GM23338 (cell line): ENCODE data around the gene TMEM212. TPM values are rescaled to one million over a fixed set of nuclear protein-coding genes. Genes with fewer than 3 reads are reported as not detected.

Experiments
- ATAC-seq: fragments of 200-7000 bp; cut with Tn5 transposase; 3 replicates; pipeline ENCODE4 v1.9.1; 2020
- DNase-seq: peaks from one replicate; pipeline ENCODE4 v3.0.0-alpha.2; 2015; ENCODE audit warnings: low spot score
- H2AFZ ChIP-seq: fragments of 200-600 bp; sonication (generic); 2 replicates; pipeline ENCODE4 v1.8.0; 2016; ENCODE audit warnings: antibody characterized with exemption, mild to moderate bottlenecking, moderate library complexity
- H3F3A ChIP-seq: fragments of 200-600 bp; sonication (generic); replicated peaks from 2 replicates; pipeline ENCODE4 v1.8.0; 2017; ENCODE audit warnings: antibody characterized with exemption, mixed run types, low read depth
- H3K27ac ChIP-seq: fragments of 200-600 bp; sonication (generic); 2 replicates; pipeline ENCODE4 v1.6.1; 2016; ENCODE audit warnings: low read depth
- H3K27me3 ChIP-seq: fragments of 200-600 bp; sonication (generic); 2 replicates; pipeline ENCODE4 v1.8.0; 2016; ENCODE audit warnings: mild to moderate bottlenecking, mixed run types, moderate library complexity; ENCODE audit not compliant: insufficient read depth
- H3K36me3 ChIP-seq: fragments of 200-600 bp; sonication (generic); 2 replicates; pipeline ENCODE4 v1.8.0; 2016; ENCODE audit warnings: mild to moderate bottlenecking; ENCODE audit not compliant: insufficient read depth
- H3K4me1 ChIP-seq: fragments of 200-600 bp; sonication (generic); 2 replicates; pipeline ENCODE4 v1.8.0; 2016; ENCODE audit warnings: mild to moderate bottlenecking, moderate library complexity; ENCODE audit not compliant: insufficient read depth
- H3K4me2 ChIP-seq: fragments of 200-600 bp; sonication (generic); 2 replicates; pipeline ENCODE4 v1.7.1; 2017; ENCODE audit warnings: mixed run types
- H3K4me3 ChIP-seq: fragments of 200-600 bp; sonication (generic); 2 replicates; pipeline ENCODE4 v1.6.1; 2016; ENCODE audit warnings: mixed run types
- H3K79me2 ChIP-seq: fragments of 200-600 bp; sonication (generic); replicated peaks from 2 replicates; pipeline ENCODE4 v1.8.0; 2017; ENCODE audit warnings: mild to moderate bottlenecking; ENCODE audit not compliant: insufficient read depth
- H3K9me2 ChIP-seq: fragments of 200-600 bp; sonication (generic); 2 replicates; pipeline ENCODE4 v1.8.0; 2017; ENCODE audit not compliant: insufficient read depth
- H4K20me1 ChIP-seq: fragments of 200-600 bp; sonication (generic); replicated peaks from 2 replicates; pipeline ENCODE4 v1.8.0; 2017; ENCODE audit warnings: mild to moderate bottlenecking; ENCODE audit not compliant: insufficient read depth
- H3K27ac Mint-ChIP-seq: 2 replicates; pipeline ENCODE4 v1.8.0; 2020; ENCODE audit warnings: inconsistent platforms, mild to moderate bottlenecking, moderate library complexity, mixed read lengths
- H3K27me3 Mint-ChIP-seq: 3 replicates; pipeline ENCODE4 v1.8.0; 2022; ENCODE audit warnings: low read depth, mild to moderate bottlenecking, moderate library complexity, mixed read lengths, inconsistent platforms; ENCODE audit not compliant: insufficient read depth, poor library complexity
- H3K36me3 Mint-ChIP-seq: 3 replicates; pipeline ENCODE4 v1.8.0; 2021; ENCODE audit warnings: low read depth, mild to moderate bottlenecking, inconsistent platforms, moderate library complexity, mixed read lengths
- H3K4me1 Mint-ChIP-seq: 3 replicates; pipeline ENCODE4 v1.8.0; 2020; ENCODE audit warnings: mild to moderate bottlenecking, inconsistent platforms, mixed read lengths
- H3K4me3 Mint-ChIP-seq: 3 replicates; pipeline ENCODE4 v1.8.0; 2021; ENCODE audit warnings: moderate library complexity, mild to moderate bottlenecking, inconsistent platforms, mixed read lengths
- H3K9me3 Mint-ChIP-seq: 3 replicates; pipeline ENCODE4 v1.8.0; 2020; ENCODE audit warnings: moderate library complexity, mild to moderate bottlenecking, inconsistent platforms, mixed read lengths
- CREB1 ChIP-seq: fragments of 250-450 bp; sonication (Bioruptor Pico); IDR thresholded peaks from 2 replicates; pipeline ENCODE4 v1.5.0; 2020; ENCODE audit warnings: low read depth, mild to moderate bottlenecking, moderate library complexity
- ETS1 ChIP-seq: IDR thresholded peaks from 2 replicates; pipeline ENCODE4 v1.6.1; 2016; ENCODE audit warnings: antibody characterized with exemption
- EZH2 ChIP-seq: fragments of 200-600 bp; sonication (generic); IDR thresholded peaks from one replicate; pipeline ENCODE4 v1.8.0; 2017; ENCODE audit warnings: antibody characterized with exemption, mild to moderate bottlenecking, low read depth; ENCODE audit not compliant: unreplicated experiment
- EZH2phosphoT487 ChIP-seq: fragments of 200-600 bp; sonication (generic); IDR thresholded peaks from one replicate; pipeline ENCODE4 v1.8.1; 2018; ENCODE audit warnings: antibody characterized with exemption; ENCODE audit not compliant: unreplicated experiment
- JUNB ChIP-seq: IDR thresholded peaks from one replicate; pipeline ENCODE4 v1.6.1; 2016; ENCODE audit warnings: antibody characterized with exemption; ENCODE audit not compliant: unreplicated experiment
- NANOG ChIP-seq: IDR thresholded peaks from 2 replicates; pipeline ENCODE4 v1.6.1; 2016; ENCODE audit warnings: antibody characterized with exemption, borderline replicate concordance
- POLR2AphosphoS5 ChIP-seq: IDR thresholded peaks from 2 replicates; pipeline ENCODE4 v1.6.1; 2016; ENCODE audit warnings: antibody characterized with exemption, low read depth
- STAT1 ChIP-seq: IDR thresholded peaks from one replicate; pipeline ENCODE4 v1.6.1; 2016; ENCODE audit warnings: antibody characterized with exemption; ENCODE audit not compliant: unreplicated experiment
- ZNF114 ChIP-seq: fragments of 250-450 bp; sonication (Bioruptor Pico); IDR thresholded peaks from 2 replicates; pipeline ENCODE4 v1.5.0; 2020; ENCODE audit warnings: mild to moderate bottlenecking, moderate library complexity
- ZNF331 ChIP-seq: fragments of 250-450 bp; sonication (Bioruptor Pico); IDR thresholded peaks from 2 replicates; pipeline ENCODE4 v1.5.0; 2020; ENCODE audit warnings: low read depth, mild to moderate bottlenecking, moderate library complexity
- polyA plus RNA-seq: library from polyadenylated mRNA; unstranded; fragments of >200 nt; fragmentation: Nextera tagmentation; extraction: Ambion mirVana; gene quantifications from 2 replicates; pipeline ENCODE4 v1.2.1, GENCODE V29; 2016
- total RNA-seq: library from RNA; depleted of rRNA; stranded (reverse); fragments of >200 nt; shearing (Covaris generic); gene quantifications from 2 replicates; pipeline ENCODE4 v1.2.3, GENCODE V29; 2014
- TF ChIP-seq, protein P1 (sequence below): fragments of 250-450 bp; sonication (Bioruptor Pico); IDR thresholded peaks from 2 replicates; pipeline ENCODE4 v1.5.0; 2020; ENCODE audit warnings: mild to moderate bottlenecking, moderate library complexity
- TF ChIP-seq, protein P2 (sequence below): IDR thresholded peaks from one replicate; pipeline ENCODE4 v1.6.1; 2018; ENCODE audit warnings: antibody characterized with exemption; ENCODE audit not compliant: unreplicated experiment
- TF ChIP-seq, protein P3 (sequence below), 2 experiments: fragments of 200-600 bp in 1 of 2; sonication (generic) in 1 of 2; conservative IDR thresholded peaks; 2 replicates each; pipeline versions ENCODE4 v1.5.1 to v1.6.1; 2016 to 2017; ENCODE audit warnings: antibody characterized with exemption in 2 of 2, low read depth in 2 of 2, mild to moderate bottlenecking in 2 of 2, moderate library complexity in 1 of 2

TMEM212 gene
- total and polyA plus RNA-seq, 2 experiments from 2014 or later, result not detected

DNA sequence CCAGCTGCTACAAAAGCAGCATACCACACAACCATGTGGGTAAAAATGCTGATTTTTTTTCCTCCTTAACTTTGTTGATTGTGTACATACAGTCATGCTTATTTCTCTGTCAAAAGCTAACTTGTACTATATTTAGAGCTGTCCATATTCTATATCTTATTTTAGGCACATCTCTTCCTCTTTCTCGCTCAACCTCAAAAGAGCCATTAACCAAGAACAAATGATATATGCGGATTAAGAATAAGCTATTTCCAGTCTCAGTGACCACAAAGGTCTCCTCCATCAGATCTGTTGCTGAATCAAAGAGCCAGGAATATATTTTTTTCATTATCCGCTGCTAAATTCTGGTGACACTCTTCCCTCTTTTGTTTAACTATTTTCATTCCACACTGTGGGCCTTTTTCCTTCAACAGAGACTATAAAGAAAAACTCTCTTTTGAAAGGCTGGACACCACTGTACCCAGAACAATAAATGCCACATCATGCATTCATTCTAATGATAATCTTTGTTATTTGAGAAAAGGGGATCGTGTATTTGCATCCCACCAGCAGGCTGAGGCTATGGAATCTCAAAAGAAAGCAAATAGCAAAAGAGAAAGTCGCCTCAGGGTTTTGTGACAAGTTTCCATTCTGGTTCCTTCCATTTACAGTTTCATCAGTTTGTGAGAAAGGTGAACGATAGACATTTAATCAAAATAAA is 8.0 kb downstream of the TMEM212 start:
- Histone ChIP-seq H3K36me3 (peaks cover 18% of the 10 kb centered on the region; the same call in 1 of the 2 replicates), H3K27ac (no peak overlapping the region), H3K9me2 (0 out of 2 replicates have a peak, but pooled peaks cover 5% of the 10 kb centered on the region), H3K4me3 (no peak overlapping the region), H3K79me2 (no peaks in the 10 kb centered on the region), H3K4me1 (no peaks in the 10 kb centered on the region; the same call in 1 of the 2 replicates), H3F3A (no peaks in the 10 kb centered on the region), H3K27me3 (no peaks in the 10 kb centered on the region), H3K4me2 (no peak overlapping the region), H4K20me1 (no peaks in the 10 kb centered on the region), H2AFZ (peak overlapping the region; percentile 56; the same call in 1 of the 2 replicates)
- Mint-ChIP-seq H3K9me3 (peaks cover 37% of the 10 kb centered on the region), H3K27me3 (no peaks in the 10 kb centered on the region), H3K4me3 (no peak overlapping the region), H3K4me1 (no peaks in the 10 kb centered on the region), H3K27ac (no peak overlapping the region), H3K36me3 (peaks cover 24% of the 10 kb centered on the region)
- no peak for TF ChIP-seq ZNF331 (CRISPR knock-in tag)
- TF ChIP-seq STAT1, result no peak
- no peak for TF ChIP-seq NANOG
- TF ChIP-seq, protein P1, sequence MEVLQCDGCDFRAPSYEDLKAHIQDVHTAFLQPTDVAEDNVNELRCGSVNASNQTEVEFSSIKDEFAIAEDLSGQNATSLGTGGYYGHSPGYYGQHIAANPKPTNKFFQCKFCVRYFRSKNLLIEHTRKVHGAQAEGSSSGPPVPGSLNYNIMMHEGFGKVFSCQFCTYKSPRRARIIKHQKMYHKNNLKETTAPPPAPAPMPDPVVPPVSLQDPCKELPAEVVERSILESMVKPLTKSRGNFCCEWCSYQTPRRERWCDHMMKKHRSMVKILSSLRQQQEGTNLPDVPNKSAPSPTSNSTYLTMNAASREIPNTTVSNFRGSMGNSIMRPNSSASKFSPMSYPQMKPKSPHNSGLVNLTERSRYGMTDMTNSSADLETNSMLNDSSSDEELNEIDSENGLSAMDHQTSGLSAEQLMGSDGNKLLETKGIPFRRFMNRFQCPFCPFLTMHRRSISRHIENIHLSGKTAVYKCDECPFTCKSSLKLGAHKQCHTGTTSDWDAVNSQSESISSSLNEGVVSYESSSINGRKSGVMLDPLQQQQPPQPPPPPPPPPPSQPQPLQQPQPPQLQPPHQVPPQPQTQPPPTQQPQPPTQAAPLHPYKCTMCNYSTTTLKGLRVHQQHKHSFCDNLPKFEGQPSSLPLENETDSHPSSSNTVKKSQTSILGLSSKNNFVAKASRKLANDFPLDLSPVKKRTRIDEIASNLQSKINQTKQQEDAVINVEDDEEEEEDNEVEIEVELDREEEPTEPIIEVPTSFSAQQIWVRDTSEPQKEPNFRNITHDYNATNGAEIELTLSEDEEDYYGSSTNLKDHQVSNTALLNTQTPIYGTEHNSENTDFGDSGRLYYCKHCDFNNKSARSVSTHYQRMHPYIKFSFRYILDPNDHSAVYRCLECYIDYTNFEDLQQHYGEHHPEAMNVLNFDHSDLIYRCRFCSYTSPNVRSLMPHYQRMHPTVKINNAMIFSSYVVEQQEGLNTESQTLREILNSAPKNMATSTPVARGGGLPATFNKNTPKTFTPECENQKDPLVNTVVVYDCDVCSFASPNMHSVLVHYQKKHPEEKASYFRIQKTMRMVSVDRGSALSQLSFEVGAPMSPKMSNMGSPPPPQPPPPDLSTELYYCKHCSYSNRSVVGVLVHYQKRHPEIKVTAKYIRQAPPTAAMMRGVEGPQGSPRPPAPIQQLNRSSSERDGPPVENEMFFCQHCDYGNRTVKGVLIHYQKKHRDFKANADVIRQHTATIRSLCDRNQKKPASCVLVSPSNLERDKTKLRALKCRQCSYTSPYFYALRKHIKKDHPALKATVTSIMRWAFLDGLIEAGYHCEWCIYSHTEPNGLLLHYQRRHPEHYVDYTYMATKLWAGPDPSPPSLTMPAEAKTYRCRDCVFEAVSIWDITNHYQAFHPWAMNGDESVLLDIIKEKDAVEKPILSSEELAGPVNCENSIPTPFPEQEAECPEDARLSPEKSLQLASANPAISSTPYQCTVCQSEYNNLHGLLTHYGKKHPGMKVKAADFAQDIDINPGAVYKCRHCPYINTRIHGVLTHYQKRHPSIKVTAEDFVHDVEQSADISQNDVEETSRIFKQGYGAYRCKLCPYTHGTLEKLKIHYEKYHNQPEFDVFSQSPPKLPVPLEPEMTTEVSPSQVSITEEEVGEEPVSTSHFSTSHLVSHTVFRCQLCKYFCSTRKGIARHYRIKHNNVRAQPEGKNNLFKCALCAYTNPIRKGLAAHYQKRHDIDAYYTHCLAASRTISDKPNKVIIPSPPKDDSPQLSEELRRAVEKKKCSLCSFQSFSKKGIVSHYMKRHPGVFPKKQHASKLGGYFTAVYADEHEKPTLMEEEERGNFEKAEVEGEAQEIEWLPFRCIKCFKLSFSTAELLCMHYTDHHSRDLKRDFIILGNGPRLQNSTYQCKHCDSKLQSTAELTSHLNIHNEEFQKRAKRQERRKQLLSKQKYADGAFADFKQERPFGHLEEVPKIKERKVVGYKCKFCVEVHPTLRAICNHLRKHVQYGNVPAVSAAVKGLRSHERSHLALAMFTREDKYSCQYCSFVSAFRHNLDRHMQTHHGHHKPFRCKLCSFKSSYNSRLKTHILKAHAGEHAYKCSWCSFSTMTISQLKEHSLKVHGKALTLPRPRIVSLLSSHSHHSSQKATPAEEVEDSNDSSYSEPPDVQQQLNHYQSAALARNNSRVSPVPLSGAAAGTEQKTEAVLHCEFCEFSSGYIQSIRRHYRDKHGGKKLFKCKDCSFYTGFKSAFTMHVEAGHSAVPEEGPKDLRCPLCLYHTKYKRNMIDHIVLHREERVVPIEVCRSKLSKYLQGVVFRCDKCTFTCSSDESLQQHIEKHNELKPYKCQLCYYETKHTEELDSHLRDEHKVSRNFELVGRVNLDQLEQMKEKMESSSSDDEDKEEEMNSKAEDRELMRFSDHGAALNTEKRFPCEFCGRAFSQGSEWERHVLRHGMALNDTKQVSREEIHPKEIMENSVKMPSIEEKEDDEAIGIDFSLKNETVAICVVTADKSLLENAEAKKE (CRISPR knock-in tag), result no peak
- TF ChIP-seq JUNB, result no peak
- TF ChIP-seq EZH2phosphoT487, result no peak
- TF ChIP-seq, protein P2, sequence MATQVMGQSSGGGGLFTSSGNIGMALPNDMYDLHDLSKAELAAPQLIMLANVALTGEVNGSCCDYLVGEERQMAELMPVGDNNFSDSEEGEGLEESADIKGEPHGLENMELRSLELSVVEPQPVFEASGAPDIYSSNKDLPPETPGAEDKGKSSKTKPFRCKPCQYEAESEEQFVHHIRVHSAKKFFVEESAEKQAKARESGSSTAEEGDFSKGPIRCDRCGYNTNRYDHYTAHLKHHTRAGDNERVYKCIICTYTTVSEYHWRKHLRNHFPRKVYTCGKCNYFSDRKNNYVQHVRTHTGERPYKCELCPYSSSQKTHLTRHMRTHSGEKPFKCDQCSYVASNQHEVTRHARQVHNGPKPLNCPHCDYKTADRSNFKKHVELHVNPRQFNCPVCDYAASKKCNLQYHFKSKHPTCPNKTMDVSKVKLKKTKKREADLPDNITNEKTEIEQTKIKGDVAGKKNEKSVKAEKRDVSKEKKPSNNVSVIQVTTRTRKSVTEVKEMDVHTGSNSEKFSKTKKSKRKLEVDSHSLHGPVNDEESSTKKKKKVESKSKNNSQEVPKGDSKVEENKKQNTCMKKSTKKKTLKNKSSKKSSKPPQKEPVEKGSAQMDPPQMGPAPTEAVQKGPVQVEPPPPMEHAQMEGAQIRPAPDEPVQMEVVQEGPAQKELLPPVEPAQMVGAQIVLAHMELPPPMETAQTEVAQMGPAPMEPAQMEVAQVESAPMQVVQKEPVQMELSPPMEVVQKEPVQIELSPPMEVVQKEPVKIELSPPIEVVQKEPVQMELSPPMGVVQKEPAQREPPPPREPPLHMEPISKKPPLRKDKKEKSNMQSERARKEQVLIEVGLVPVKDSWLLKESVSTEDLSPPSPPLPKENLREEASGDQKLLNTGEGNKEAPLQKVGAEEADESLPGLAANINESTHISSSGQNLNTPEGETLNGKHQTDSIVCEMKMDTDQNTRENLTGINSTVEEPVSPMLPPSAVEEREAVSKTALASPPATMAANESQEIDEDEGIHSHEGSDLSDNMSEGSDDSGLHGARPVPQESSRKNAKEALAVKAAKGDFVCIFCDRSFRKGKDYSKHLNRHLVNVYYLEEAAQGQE, result no peak
- no peak for TF ChIP-seq EZH2
- TF ChIP-seq, protein P3, sequence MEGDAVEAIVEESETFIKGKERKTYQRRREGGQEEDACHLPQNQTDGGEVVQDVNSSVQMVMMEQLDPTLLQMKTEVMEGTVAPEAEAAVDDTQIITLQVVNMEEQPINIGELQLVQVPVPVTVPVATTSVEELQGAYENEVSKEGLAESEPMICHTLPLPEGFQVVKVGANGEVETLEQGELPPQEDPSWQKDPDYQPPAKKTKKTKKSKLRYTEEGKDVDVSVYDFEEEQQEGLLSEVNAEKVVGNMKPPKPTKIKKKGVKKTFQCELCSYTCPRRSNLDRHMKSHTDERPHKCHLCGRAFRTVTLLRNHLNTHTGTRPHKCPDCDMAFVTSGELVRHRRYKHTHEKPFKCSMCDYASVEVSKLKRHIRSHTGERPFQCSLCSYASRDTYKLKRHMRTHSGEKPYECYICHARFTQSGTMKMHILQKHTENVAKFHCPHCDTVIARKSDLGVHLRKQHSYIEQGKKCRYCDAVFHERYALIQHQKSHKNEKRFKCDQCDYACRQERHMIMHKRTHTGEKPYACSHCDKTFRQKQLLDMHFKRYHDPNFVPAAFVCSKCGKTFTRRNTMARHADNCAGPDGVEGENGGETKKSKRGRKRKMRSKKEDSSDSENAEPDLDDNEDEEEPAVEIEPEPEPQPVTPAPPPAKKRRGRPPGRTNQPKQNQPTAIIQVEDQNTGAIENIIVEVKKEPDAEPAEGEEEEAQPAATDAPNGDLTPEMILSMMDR (conservative IDR thresholded peaks at IDR 0.05; ENCODE audit: low read depth in 2 of 2), result no peak
- no peak for TF ChIP-seq ZNF114 (CRISPR knock-in tag)
- TF ChIP-seq CREB1 (CRISPR knock-in tag), result no peak
- TF ChIP-seq POLR2AphosphoS5, result no peak
- TF ChIP-seq ETS1, result no peak
- DNase-seq (no peak), ATAC-seq (no peak)
